ENCODE data around the gene SPAG16. TPM values are rescaled to one million over a fixed set of nuclear protein-coding genes. Genes with fewer than 3 reads are reported as not detected.

SPAG16 gene
- total RNA-seq, 1 donor from 2014 or later, result 16.7 TPM

GRCh38 chr2:213422211-213422610 lies 137.9 kb downstream of the SPAG16 start:
- no peaks in the 10 kb centered on the region for H3K36me3 ChIP-seq (ENCODE audit: insufficient read depth, low read length)
- H3K4me2 ChIP-seq (ENCODE audit: low read length), result no peak overlapping the region
- H3K9ac ChIP-seq (ENCODE audit: low read length), result no peak overlapping the region
- H3K4me1 Mint-ChIP-seq (ENCODE audit: low read depth, unreplicated experiment), result no peaks in the 10 kb centered on the region
- no peaks in the 10 kb centered on the region for H3K27me3 ChIP-seq (ENCODE audit: insufficient read depth, low read length)
- H3K79me2 ChIP-seq (ENCODE audit: insufficient read depth, low read length), result no peaks in the 10 kb centered on the region
- no peak overlapping the region for H2AFZ ChIP-seq (ENCODE audit: low read depth, low read length)
- H3K36me3 Mint-ChIP-seq (ENCODE audit: low read depth, unreplicated experiment), result no peaks in the 10 kb centered on the region
- no peaks in the 10 kb centered on the region for H3K4me1 ChIP-seq (ENCODE audit: insufficient read depth, low read length)
- no peaks in the 10 kb centered on the region for H4K20me1 ChIP-seq (ENCODE audit: insufficient read depth, low read length)
- no peak overlapping the region for H3K4me3 ChIP-seq (ENCODE audit: insufficient read depth, low read depth, low read length)
- FAIRE-seq (no peak), DNase-seq (ENCODE audit: low read depth) (no peak)
- no peak overlapping the region for H3K27ac Mint-ChIP-seq (ENCODE audit: unreplicated experiment)
- TF ChIP-seq CTCF (IDR thresholded peaks at IDR 0.05; ENCODE audit: insufficient read depth, low read depth, low read length) (no peak), EZH2 (IDR thresholded peaks at IDR 0.05; ENCODE audit: insufficient read depth, low read length) (no peak)
- H3K4me3 Mint-ChIP-seq (ENCODE audit: unreplicated experiment), result no peak overlapping the region
- no peaks in the 10 kb centered on the region for H3K27me3 Mint-ChIP-seq (ENCODE audit: low read depth, unreplicated experiment)
- H3K9me3 ChIP-seq (ENCODE audit: insufficient read depth, low read depth, low read length), result no peaks in the 10 kb centered on the region
- no peak overlapping the region for H3K27ac ChIP-seq (ENCODE audit: low read depth, low read length)
- no peaks in the 10 kb centered on the region for H3K9me3 Mint-ChIP-seq (ENCODE audit: unreplicated experiment)

- DNase-seq (ENCODE audit: low read depth) (no peak), FAIRE-seq (no peak)
- H3K4me3 Mint-ChIP-seq (ENCODE audit: unreplicated experiment), result no peak overlapping the region
- no peak overlapping the region for H3K27ac ChIP-seq (ENCODE audit: low read depth, low read length)
- no peaks in the 10 kb centered on the region for H3K79me2 ChIP-seq (ENCODE audit: insufficient read depth, low read length)
- H3K27ac Mint-ChIP-seq (ENCODE audit: unreplicated experiment), result no peak overlapping the region
- no peak overlapping the region for H3K4me3 ChIP-seq (ENCODE audit: insufficient read depth, low read depth, low read length)
- H3K27me3 Mint-ChIP-seq (ENCODE audit: low read depth, unreplicated experiment), result no peaks in the 10 kb centered on the region
- H3K4me1 ChIP-seq (ENCODE audit: insufficient read depth, low read length), result peaks cover 3% of the 10 kb centered on the region
- H3K4me2 ChIP-seq (ENCODE audit: low read length), result no peak overlapping the region
- no peaks in the 10 kb centered on the region for H4K20me1 ChIP-seq (ENCODE audit: insufficient read depth, low read length)
- H3K36me3 Mint-ChIP-seq (ENCODE audit: low read depth, unreplicated experiment), result no peaks in the 10 kb centered on the region
- H3K9ac ChIP-seq (ENCODE audit: low read length), result no peak overlapping the region
- peaks cover 7% of the 10 kb centered on the region for H3K4me1 Mint-ChIP-seq (ENCODE audit: low read depth, unreplicated experiment)
- no peak overlapping the region for H2AFZ ChIP-seq (ENCODE audit: low read depth, low read length)
- TF ChIP-seq CTCF (IDR thresholded peaks at IDR 0.05; ENCODE audit: insufficient read depth, low read depth, low read length), result no peak
- no peak for TF ChIP-seq EZH2 (IDR thresholded peaks at IDR 0.05; ENCODE audit: insufficient read depth, low read length)
- no peaks in the 10 kb centered on the region for H3K36me3 ChIP-seq (ENCODE audit: insufficient read depth, low read length)
- H3K9me3 ChIP-seq (ENCODE audit: insufficient read depth, low read depth, low read length), result no peaks in the 10 kb centered on the region
- peaks cover 5% of the 10 kb centered on the region for H3K9me3 Mint-ChIP-seq (ENCODE audit: unreplicated experiment)
- no peaks in the 10 kb centered on the region for H3K27me3 ChIP-seq (ENCODE audit: insufficient read depth, low read length)
Observed at GRCh38 chr2:213425618-213426017, 141.4 kb downstream of the SPAG16 start.

- H3K4me1 Mint-ChIP-seq (ENCODE audit: low read depth, unreplicated experiment), result peaks cover 7% of the 10 kb centered on the region
- Histone ChIP-seq H3K4me1 (ENCODE audit: insufficient read depth, low read length) (peaks cover 3% of the 10 kb centered on the region), H3K4me2 (ENCODE audit: low read length) (no peak overlapping the region), H3K9ac (ENCODE audit: low read length) (no peak overlapping the region), H3K36me3 (ENCODE audit: insufficient read depth, low read length) (no peaks in the 10 kb centered on the region), H3K27me3 (ENCODE audit: insufficient read depth, low read length) (no peaks in the 10 kb centered on the region), H3K27ac (ENCODE audit: low read depth, low read length) (no peak overlapping the region), H3K9me3 (ENCODE audit: insufficient read depth, low read depth, low read length) (no peaks in the 10 kb centered on the region), H3K4me3 (ENCODE audit: insufficient read depth, low read depth, low read length) (no peak overlapping the region), H4K20me1 (ENCODE audit: insufficient read depth, low read length) (no peaks in the 10 kb centered on the region), H2AFZ (ENCODE audit: low read depth, low read length) (peak overlapping the region; percentile 26), H3K79me2 (ENCODE audit: insufficient read depth, low read length) (no peaks in the 10 kb centered on the region)
- peaks cover 7% of the 10 kb centered on the region for H3K9me3 Mint-ChIP-seq (ENCODE audit: unreplicated experiment)
- no peak for TF ChIP-seq EZH2 (IDR thresholded peaks at IDR 0.05; ENCODE audit: insufficient read depth, low read length)
- TF ChIP-seq CTCF (IDR thresholded peaks at IDR 0.05; ENCODE audit: insufficient read depth, low read depth, low read length), result no peak
- H3K27ac Mint-ChIP-seq (ENCODE audit: unreplicated experiment), result no peak overlapping the region
- H3K36me3 Mint-ChIP-seq (ENCODE audit: low read depth, unreplicated experiment), result no peaks in the 10 kb centered on the region
- H3K27me3 Mint-ChIP-seq (ENCODE audit: low read depth, unreplicated experiment), result no peaks in the 10 kb centered on the region
- FAIRE-seq (no peak), DNase-seq (ENCODE audit: low read depth) (peak; percentile 68)
- no peak overlapping the region for H3K4me3 Mint-ChIP-seq (ENCODE audit: unreplicated experiment)
Observed at GRCh38 chr2:213429516-213429915, 145.3 kb downstream of the SPAG16 start.

Measured in astrocyte (in vitro differentiated cells and primary cell).